Spleen (tissue), 11 donors: ENCODE data around the gene ABCC10. TPM values are rescaled to one million over a fixed set of nuclear protein-coding genes. Genes with fewer than 3 reads are reported as not detected.

Experiments
- DNase-seq: peaks from one replicate; pipeline ENCODE4 v3.0.0-alpha.2; 2020
- H3K27ac ChIP-seq, 8 donors: fragments of 200-600 bp; sonication (generic) in 7 of 8; 1 replicate in 4 of 8; 2 replicates in 4 of 8; pipeline versions ENCODE4 v1.5.0 to v1.8.0; 2016 to 2021; ENCODE audit warnings: inconsistent platforms in 4 of 8, mild to moderate bottlenecking in 4 of 8, moderate library complexity in 1 of 8
- H3K27me3 ChIP-seq, 7 donors: fragments of 200-600 bp; sonication (generic) in 6 of 7; replicated peaks in 1 of 7; 1 replicate in 4 of 7; 2 replicates in 3 of 7; pipeline versions ENCODE4 v1.5.0 to v1.8.0; 2016 to 2021; ENCODE audit warnings: inconsistent platforms in 3 of 7, mild to moderate bottlenecking in 1 of 7
- H3K36me3 ChIP-seq, 6 donors: fragments of 200-600 bp; sonication (generic) in 5 of 6; 1 replicate in 4 of 6; 2 replicates in 2 of 6; pipeline versions ENCODE4 v1.5.0 to v1.8.0; 2016 to 2021; ENCODE audit warnings: inconsistent platforms in 2 of 6
- H3K4me1 ChIP-seq, 6 donors: fragments of 200-600 bp; sonication (generic) in 5 of 6; 1 replicate in 3 of 6; 2 replicates in 3 of 6; pipeline versions ENCODE4 v1.5.0 to v1.8.0; 2016 to 2021; ENCODE audit warnings: inconsistent platforms in 3 of 6
- H3K4me3 ChIP-seq, 8 donors: fragments of 200-600 bp; sonication (generic) in 7 of 8; 1 replicate in 4 of 8; 2 replicates in 4 of 8; pipeline versions ENCODE4 v1.5.0 to v1.8.0; 2016 to 2021; ENCODE audit warnings: inconsistent platforms in 4 of 8, mild to moderate bottlenecking in 4 of 8, moderate library complexity in 2 of 8
- H3K9me3 ChIP-seq, 8 donors: fragments of 200-600 bp; sonication (generic) in 7 of 8; 1 replicate in 4 of 8; 2 replicates in 4 of 8; pipeline versions ENCODE4 v1.5.0 to v1.8.0; 2016 to 2021; ENCODE audit warnings: inconsistent platforms in 4 of 8
- POLR2A ChIP-seq, 3 donors: fragments of 450-650 bp; IDR thresholded peaks; one replicate each; pipeline ENCODE4 v1.5.1; 2017; ENCODE audit warnings: antibody characterized with exemption in 3 of 3, mild to moderate bottlenecking in 1 of 3
- POLR2AphosphoS5 ChIP-seq, 3 donors: sonication (generic); formaldehyde crosslinking; IDR thresholded peaks; one replicate each; pipeline ENCODE4 v1.5.1; 2017; ENCODE audit warnings: antibody characterized with exemption in 3 of 3
- WGBS, 5 donors: extraction: QIAGEN DNeasy Blood & Tissue Kit in 3 of 5; methylation state at CpG; one replicate each; pipeline versions ENCODE4 v1.1.5 to v1.1.7; 2013 to 2018; 5-methylcytosine and 5-hydroxymethylcytosine counted together
- intact Hi-C: fragments of 100-400 bp; cut with DNase I; formaldehyde crosslinking; loops from one replicate; pipeline ENCODE4 v1.15.0; 2023; ENCODE audit warnings: low total_unique reads
- polyA plus RNA-seq, 3 donors: library from polyadenylated mRNA; stranded (reverse); fragments of 200-250 nt; gene quantifications; one replicate each; pipeline ENCODE4 v1.2.1, GENCODE V29; 2013
- total RNA-seq, 7 donors: library from RNA; depleted of rRNA in 3 of 7; stranded (reverse); fragments of >200 nt in 3 of 7; fragmentation: NEBNext Ultra II Directional in 4 of 7; extraction: Animal tissue kit (Norgen Biotek cat#: 25700) in 4 of 7; gene quantifications; one replicate each; pipeline versions ENCODE4 v1.1.0 to v1.2.1, GENCODE V29; 2016 to 2021
- TF ChIP-seq, protein P1 (sequence below), 11 experiments: fragments of 200-600 bp in 7 of 11; fragments of 450-650 bp in 4 of 11; sonication (generic) in 4 of 11; IDR thresholded peaks in 8 of 11; conservative IDR thresholded peaks in 3 of 11; 1 replicate in 7 of 11; 2 replicates in 4 of 11; pipeline versions ENCODE4 v1.4.0 to v1.8.0; 2016 to 2021; ENCODE audit warnings: antibody characterized with exemption in 11 of 11, inconsistent platforms in 4 of 11, mild to moderate bottlenecking in 1 of 11
- donor health status: healthy with polysubstance abuse.
- donor health status: DM: no; HTN: no; CAD: no; lungs with moderate emphysema.
- donor health status: DM: no; HTN: no; CAD: no.
- donor health status: Bipolar disorder and iron deficiency.
- donor health status: healthy.
- donor health status: DM: no; HTN: no; CAD: no.
- donor health status: DM: yes; HTN: yes; CAD: no.

Gene ABCC10
- total and polyA plus RNA-seq, 10 donors, result 13.1 to 52.6 (median 31.6) TPM

GRCh38 chr6:43428874-43429273 lies 1.5 kb downstream of the ABCC10 start:
- Histone ChIP-seq H3K4me1 (peaks cover 10 to 44% (median 28%) of the 10 kb centered on the region in 6 donors), H3K9me3 (no peaks in the 10 kb centered on the region), H3K27me3 (no peaks in the 10 kb centered on the region), H3K4me3 (peak overlapping the region in 3 of 8 donors; percentile 62 to 97 (median 83)), H3K36me3 (peaks cover 0 to 33% (median 19%) of the 10 kb centered on the region in 6 donors), H3K27ac (peak overlapping the region in 3 of 8 donors; percentile 86 to 96 (median 94))
- TF ChIP-seq, protein P1, sequence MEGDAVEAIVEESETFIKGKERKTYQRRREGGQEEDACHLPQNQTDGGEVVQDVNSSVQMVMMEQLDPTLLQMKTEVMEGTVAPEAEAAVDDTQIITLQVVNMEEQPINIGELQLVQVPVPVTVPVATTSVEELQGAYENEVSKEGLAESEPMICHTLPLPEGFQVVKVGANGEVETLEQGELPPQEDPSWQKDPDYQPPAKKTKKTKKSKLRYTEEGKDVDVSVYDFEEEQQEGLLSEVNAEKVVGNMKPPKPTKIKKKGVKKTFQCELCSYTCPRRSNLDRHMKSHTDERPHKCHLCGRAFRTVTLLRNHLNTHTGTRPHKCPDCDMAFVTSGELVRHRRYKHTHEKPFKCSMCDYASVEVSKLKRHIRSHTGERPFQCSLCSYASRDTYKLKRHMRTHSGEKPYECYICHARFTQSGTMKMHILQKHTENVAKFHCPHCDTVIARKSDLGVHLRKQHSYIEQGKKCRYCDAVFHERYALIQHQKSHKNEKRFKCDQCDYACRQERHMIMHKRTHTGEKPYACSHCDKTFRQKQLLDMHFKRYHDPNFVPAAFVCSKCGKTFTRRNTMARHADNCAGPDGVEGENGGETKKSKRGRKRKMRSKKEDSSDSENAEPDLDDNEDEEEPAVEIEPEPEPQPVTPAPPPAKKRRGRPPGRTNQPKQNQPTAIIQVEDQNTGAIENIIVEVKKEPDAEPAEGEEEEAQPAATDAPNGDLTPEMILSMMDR (IDR thresholded peaks at IDR 0.05 in 8 of 11, conservative IDR thresholded peaks at IDR 0.05 in 3 of 11), result no peak
- TF ChIP-seq POLR2AphosphoS5 (IDR thresholded peaks at IDR 0.05), result no peak
- no peak for TF ChIP-seq POLR2A (IDR thresholded peaks at IDR 0.05)
- WGBS, 5 donors, result 88 to 96% (median 91%) methylated on average over 3 of the region's 3 CpGs
- intact Hi-C loops, result no loop called here
- DNase-seq, result no peak

- intact Hi-C loops, result no loop called here
- no peak for DNase-seq
Measured at GRCh38 chr6:43432009-43432945, 4.9 kb downstream of the ABCC10 start.

DNA sequence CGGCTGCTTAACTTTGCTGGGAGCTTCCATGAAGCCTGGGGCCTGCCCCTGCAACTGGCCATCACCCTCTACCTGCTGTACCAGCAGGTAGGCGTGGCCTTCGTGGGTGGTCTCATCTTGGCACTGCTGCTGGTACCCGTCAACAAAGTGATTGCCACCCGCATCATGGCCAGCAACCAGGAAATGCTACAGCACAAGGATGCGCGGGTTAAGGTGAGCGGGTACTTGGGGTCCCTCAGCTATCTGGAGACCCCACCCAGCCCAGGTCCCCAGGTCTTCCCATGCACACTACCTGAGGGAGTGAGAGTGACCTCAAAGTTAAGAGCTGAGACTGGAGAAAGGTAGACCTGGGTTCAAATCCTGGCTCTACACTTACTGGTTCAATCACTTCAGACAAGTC lies 5.8 kb downstream of the ABCC10 start:
- H3K27ac ChIP-seq, result no peak overlapping the region
- H3K4me3 ChIP-seq, result no peak overlapping the region
- no peak for TF ChIP-seq POLR2AphosphoS5 (IDR thresholded peaks at IDR 0.05)
- TF ChIP-seq POLR2A (IDR thresholded peaks at IDR 0.05), result no peak
- TF ChIP-seq, protein P1 (IDR thresholded peaks at IDR 0.05 in 8 of 11, conservative IDR thresholded peaks at IDR 0.05 in 3 of 11), result no peak
- intact Hi-C loops, result no loop called here
- DNase-seq, result no peak
- no peaks in the 10 kb centered on the region for H3K27me3 ChIP-seq
- no peaks in the 10 kb centered on the region for H3K9me3 ChIP-seq
- WGBS, 5 donors, result 82 to 96% (median 85%) methylated on average over 5 to 8 of the region's 8 CpGs
- peaks cover 0 to 75% (median 31%) of the 10 kb centered on the region in 6 donors for H3K36me3 ChIP-seq
- peaks cover 9 to 33% (median 18%) of the 10 kb centered on the region in 6 donors for H3K4me1 ChIP-seq

More at GRCh38 chr6:43432009-43432945, 4.9 kb downstream of the ABCC10 start:
- Histone ChIP-seq H3K27ac (no peak overlapping the region), H3K27me3 (no peaks in the 10 kb centered on the region), H3K4me1 (peaks cover 10 to 36% (median 22%) of the 10 kb centered on the region in 6 donors), H3K4me3 (no peak overlapping the region), H3K36me3 (peaks cover 0 to 67% (median 27%) of the 10 kb centered on the region in 6 donors), H3K9me3 (no peaks in the 10 kb centered on the region)
- 76 to 90% (median 86%) methylated on average over 6 to 19 of the region's 19 CpGs for WGBS, 5 donors
- TF ChIP-seq POLR2A (IDR thresholded peaks at IDR 0.05) (no peak), POLR2AphosphoS5 (IDR thresholded peaks at IDR 0.05) (peak in 2 of 3 donors; percentile 11 to 18)

DNA sequence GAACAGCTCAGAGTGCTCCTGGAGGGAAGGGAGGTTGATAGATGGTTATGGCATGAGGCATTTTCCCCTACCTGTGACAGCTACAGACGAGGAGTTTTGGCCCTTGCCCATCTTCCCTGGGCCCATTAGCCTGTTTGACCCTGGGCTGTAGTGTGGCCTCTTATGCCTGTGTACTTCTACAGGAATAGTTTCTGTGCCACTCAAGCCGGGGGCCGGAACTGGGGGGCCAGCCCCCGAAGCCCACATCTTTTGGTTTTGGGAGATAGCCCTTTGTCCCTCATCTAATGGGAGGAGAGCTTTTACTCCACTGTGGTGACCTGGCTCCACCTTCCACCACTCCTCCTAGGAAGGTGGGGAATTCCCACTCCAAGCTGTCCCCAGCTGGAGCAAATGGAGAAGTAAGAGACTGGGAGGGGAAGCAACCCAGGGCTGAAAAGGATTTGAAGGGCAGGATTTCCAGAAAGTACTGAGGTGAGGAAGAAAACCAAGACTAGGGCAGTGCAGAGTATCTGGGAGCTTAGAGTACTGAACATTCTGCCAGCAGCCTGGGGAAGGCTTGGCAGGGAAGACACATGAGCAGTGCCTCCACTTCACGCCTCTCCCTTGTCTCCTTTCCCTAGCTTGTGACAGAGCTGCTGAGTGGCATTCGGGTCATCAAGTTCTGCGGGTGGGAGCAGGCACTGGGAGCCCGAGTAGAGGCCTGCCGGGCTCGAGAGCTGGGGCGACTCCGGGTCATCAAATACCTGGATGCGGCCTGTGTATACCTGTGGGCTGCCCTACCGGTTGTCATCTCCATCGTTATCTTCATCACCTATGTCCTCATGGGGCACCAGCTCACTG lies 6.9 kb downstream of the ABCC10 start:
- intact Hi-C loops, result no loop called here
- H3K4me1 ChIP-seq, result peaks cover 0 to 22% (median 8%) of the 10 kb centered on the region in 6 donors
- no peak overlapping the region for H3K27ac ChIP-seq
- H3K36me3 ChIP-seq, result peaks cover 0 to 86% (median 42%) of the 10 kb centered on the region in 6 donors
- DNase-seq, result no peak
- TF ChIP-seq, protein P1 (IDR thresholded peaks at IDR 0.05 in 8 of 11, conservative IDR thresholded peaks at IDR 0.05 in 3 of 11), result no peak
- peak in 1 of 3 donors; percentile 22 for TF ChIP-seq POLR2AphosphoS5 (IDR thresholded peaks at IDR 0.05)
- no peak for TF ChIP-seq POLR2A (IDR thresholded peaks at IDR 0.05)
- no peaks in the 10 kb centered on the region for H3K9me3 ChIP-seq
- WGBS, 5 donors, result 87 to 99% (median 89%) methylated on average over 9 to 15 of the region's 15 CpGs
- H3K4me3 ChIP-seq, result no peak overlapping the region
- H3K27me3 ChIP-seq, result no peaks in the 10 kb centered on the region
